A549 (cell line): Measurements from ENCODE around the gene NEAT1. TPM values are rescaled to one million over a fixed set of nuclear protein-coding genes. Genes with fewer than 3 reads are reported as not detected.

ENCODE experiments used
- ATAC-seq, 2 experiments: fragments of 200-7000 bp in 1 of 2; fragments of >200 bp in 1 of 2; cut with Nextera tagmentation in 1 of 2; cut with Tn5 transposase in 1 of 2; 3 replicates each; pipeline versions ENCODE4 v1.8.0 to v1.9.1; 2018 to 2020; ENCODE audit warnings: mild to moderate bottlenecking in 1 of 2, moderate library complexity in 1 of 2
- CTCF ChIA-PET: fragments of 300-600 bp; sonication (Branson Sonifier 250); formaldehyde crosslinking; extraction: SDS; loops from one replicate; lab custom pipeline; 2021; ENCODE audit warnings: antibody characterized with exemption, inconsistent platforms; lab: Yijun Ruan, JAX
- POLR2A ChIA-PET: fragments of 350-600 bp; formaldehyde crosslinking; extraction: SDS; loops from one replicate; lab custom pipeline; 2021; ENCODE audit warnings: antibody characterized with exemption, inconsistent platforms; lab: Yijun Ruan, JAX
- DNase-seq, 2 experiments: peaks; one replicate each; pipeline versions ENCODE4 v3.0.0 to v3.0.0-alpha.2; 2011 to 2016; ENCODE audit warnings: low read depth in 1 of 2, low spot score in 1 of 2
- FAIRE-seq: peaks from 2 replicates; lab custom pipeline; 2011; peaks lifted over from hg19 to GRCh38; lab: Jason Lieb, UNC
- H3K27ac ChIP-seq, 2 experiments: fragments of >200 bp; sonication (Bioruptor Twin); formaldehyde crosslinking; 3 replicates each; pipeline ENCODE4 v1.5.1; 2016 to 2017
- H3K4me1 ChIP-seq: fragments of >200 bp; sonication (Bioruptor Twin); formaldehyde crosslinking; 3 replicates; pipeline ENCODE4 v1.6.1; 2016
- H3K4me2 ChIP-seq: fragments of >200 bp; sonication (Bioruptor Twin); formaldehyde crosslinking; 3 replicates; pipeline ENCODE4 v1.6.1; 2016
- H3K4me3 ChIP-seq: fragments of >200 bp; sonication (Bioruptor Twin); formaldehyde crosslinking; 3 replicates; pipeline ENCODE4 v1.5.1; 2016
- H3K9me3 ChIP-seq: fragments of >200 bp; sonication (Bioruptor Twin); formaldehyde crosslinking; 3 replicates; pipeline ENCODE4 v1.6.1; 2016
- BCL3 ChIP-seq: fragments of >200 bp; sonication (Bioruptor Twin); formaldehyde crosslinking; IDR thresholded peaks from 3 replicates; pipeline ENCODE4 v1.6.1; 2016
- CHD2 ChIP-seq: fragments of 150-350 bp; IDR thresholded peaks from 2 replicates; pipeline ENCODE4 v1.6.1; 2014; ENCODE audit warnings: low read length; ENCODE audit not compliant: partially characterized antibody
- EHF ChIP-seq: fragments of 250-450 bp; sonication (Bioruptor Pico); IDR thresholded peaks from 2 replicates; pipeline ENCODE4 v1.5.0; 2020; ENCODE audit warnings: mild to moderate bottlenecking
- ELK1 ChIP-seq: fragments of 150-350 bp; IDR thresholded peaks from 2 replicates; pipeline ENCODE4 v1.6.1; 2014; ENCODE audit warnings: low read depth, mild to moderate bottlenecking, low read length
- FOSL2 ChIP-seq, 2 experiments: fragments of 450-650 bp in 1 of 2; fragments of >200 bp in 1 of 2; sonication (Bioruptor Twin) in 1 of 2; formaldehyde crosslinking; IDR thresholded peaks; 2 replicates each; pipeline versions ENCODE4 v1.5.0 to v1.6.1; 2016 to 2020; ENCODE audit warnings: mild to moderate bottlenecking in 1 of 2, moderate library complexity in 1 of 2
- HMGXB4 ChIP-seq: fragments of 250-450 bp; sonication (Bioruptor Pico); IDR thresholded peaks from 2 replicates; pipeline ENCODE4 v1.5.0; 2021; ENCODE audit warnings: mild to moderate bottlenecking, moderate library complexity, borderline replicate concordance
- KDM1A ChIP-seq: fragments of 200-600 bp; sonication (generic); IDR thresholded peaks from 2 replicates; pipeline ENCODE4 v1.6.1; 2016; ENCODE audit warnings: low read depth, mild to moderate bottlenecking
- MAFK ChIP-seq: fragments of 450-650 bp; IDR thresholded peaks from 2 replicates; pipeline ENCODE4 v1.6.1; 2014; ENCODE audit not compliant: partially characterized antibody
- MAX ChIP-seq: IDR thresholded peaks from 2 replicates; pipeline ENCODE4 v1.6.1; 2012
- MAZ ChIP-seq: fragments of 150-350 bp; IDR thresholded peaks from 2 replicates; pipeline ENCODE4 v1.6.1; 2014; ENCODE audit warnings: antibody characterized with exemption, low read depth, low read length, borderline replicate concordance
- NPAS2 ChIP-seq: fragments of 250-450 bp; sonication (Bioruptor Pico); IDR thresholded peaks from 2 replicates; pipeline ENCODE4 v1.8.0; 2022; ENCODE audit warnings: mild to moderate bottlenecking, moderate library complexity, borderline replicate concordance
- PBX3 ChIP-seq: IDR thresholded peaks from 2 replicates; pipeline ENCODE4 v1.6.1; 2012
- REST ChIP-seq: fragments of 200-600 bp; sonication (generic); IDR thresholded peaks from 2 replicates; pipeline ENCODE4 v1.6.1; 2016; ENCODE audit warnings: antibody characterized with exemption, mild to moderate bottlenecking, moderate library complexity
- SMC3 ChIP-seq: fragments of >200 bp; sonication (Bioruptor Twin); formaldehyde crosslinking; IDR thresholded peaks from 3 replicates; pipeline ENCODE4 v1.6.1; 2018; ENCODE audit warnings: inconsistent platforms
- TFCP2L1 ChIP-seq: fragments of 250-450 bp; sonication (Bioruptor Pico); IDR thresholded peaks from 2 replicates; pipeline ENCODE4 v1.5.0; 2021; ENCODE audit warnings: mild to moderate bottlenecking
- TP53 ChIP-seq: fragments of 250-450 bp; sonication (Bioruptor Pico); IDR thresholded peaks from 2 replicates; pipeline ENCODE4 v1.5.0; 2021; ENCODE audit warnings: mild to moderate bottlenecking, moderate library complexity
- USF2 ChIP-seq: fragments of 450-650 bp; IDR thresholded peaks from 2 replicates; pipeline ENCODE4 v1.6.1; 2014; ENCODE audit warnings: antibody characterized with exemption
- ZC3H11A ChIP-seq: fragments of 450-650 bp; IDR thresholded peaks from 2 replicates; pipeline ENCODE4 v1.6.1; 2014; ENCODE audit warnings: antibody characterized with exemption, mild to moderate bottlenecking
- WGBS: methylation state at CpG from one replicate; pipeline ENCODE4 v1.1.6; 2017; ENCODE audit errors: missing lambda C conversion rate; 5-methylcytosine and 5-hydroxymethylcytosine counted together
- polyA plus RNA-seq, 4 experiments: library from polyadenylated mRNA; depleted of rRNA in 3 of 4; stranded (reverse); fragments of >200 nt; fragmentation: RNase III in 1 of 4; extraction: RNeasy Plus Mini Kit Qiagen cat#74134 plus additional on column Dnase treatment in 1 of 4; gene quantifications; 2 replicates in 3 of 4; 3 replicates in 1 of 4; pipeline ENCODE4 v1.2.3, GENCODE V29; 2011 to 2017

The NEAT1 gene
- polyA plus RNA-seq, 2 of the 4 experiments (the other 2 are of a cell fraction): 314 to 1,223 TPM

GRCh38 chr11:65445101-65445603 lies 22.6 kb downstream of the NEAT1 start:
- no peak for DNase-seq
- H3K4me1 ChIP-seq: peaks cover 88% of the 10 kb centered on the region
- WGBS: 78% methylated on average over 15 of the region's 15 CpGs

GRCh38 chr11:65445604-65446445 lies 23.2 kb downstream of the NEAT1 start:
- POLR2A ChIA-PET: interaction anchor here (0.6 to 6.9 kb wide), 14 partner anchors 9 to 402 kb away, joined by 3 to 68 read pairs (median 4); partner anchors contain the start of genes DPF2, MALAT1, NEAT1 and SCYL1
- no peak overlapping the region for H3K4me3 ChIP-seq
- DNase-seq: no peak
- 0 out of 2 replicates have a peak, but pooled peaks have one; percentile 33 for TF ChIP-seq TFCP2L1 (CRISPR knock-in tag)
- no peak for TF ChIP-seq MAFK
- TF ChIP-seq SMC3: no peak
- no peak for TF ChIP-seq HMGXB4
- no peak for TF ChIP-seq MAZ
- TF ChIP-seq ZC3H11A: no peak
- no peak for TF ChIP-seq BCL3
- no peak for TF ChIP-seq KDM1A
- TF ChIP-seq REST: peak; percentile 29; the same call in 1 of the 2 replicates
- TF ChIP-seq FOSL2 (IDR thresholded peaks at IDR 0.05): no peak
- 0 out of 2 replicates have a peak, but pooled peaks have one; percentile 2 for TF ChIP-seq FOSL2 (CRISPR knock-in tag; IDR thresholded peaks at IDR 0.05)
- TF ChIP-seq TP53 (CRISPR knock-in tag): no peak
- TF ChIP-seq ELK1: no peak
- no peak for TF ChIP-seq USF2
- TF ChIP-seq MAX: no peak
- no peak for TF ChIP-seq CHD2
- TF ChIP-seq PBX3: 0 out of 2 replicates have a peak, but pooled peaks have one; percentile 27
- TF ChIP-seq NPAS2: no peak
- TF ChIP-seq, all 56 proteins: peak for 4
- whole genome bisulfite sequencing: 74% methylated on average over 11 of the region's 11 CpGs
- peaks cover 82% of the 10 kb centered on the region for H3K4me1 ChIP-seq
- H3K4me2 ChIP-seq: 0 out of 3 replicates have a peak overlapping the region, but pooled peaks have one; percentile 25
- CTCF ChIA-PET: interaction anchor here (0.7 to 5.4 kb wide), 15 partner anchors 8 to 69 kb away, joined by 3 to 36 read pairs (median 5); no protein-coding TSS in a partner anchor
- FAIRE-seq (no peak), ATAC-seq (peak; percentile 6 to 9)
- H3K9me3 ChIP-seq: no peaks in the 10 kb centered on the region
- H3K27ac ChIP-seq: peak overlapping the region in 1 of 2 experiments; percentile 81; a peak in 4 of 6 replicates

More at GRCh38 chr11:65445101-65445603, 22.6 kb downstream of the NEAT1 start:
- CTCF ChIA-PET: interaction anchor here (0.7 to 5.4 kb wide), 10 partner anchors 9 to 65 kb away, joined by 3 to 36 read pairs (median 6); no protein-coding TSS in a partner anchor
- Histone ChIP-seq H3K4me3 (no peak overlapping the region), H3K9me3 (no peaks in the 10 kb centered on the region), H3K27ac (peak overlapping the region; percentile 43 to 81; a peak in 5 of 6 replicates), H3K4me2 (0 out of 3 replicates have a peak overlapping the region, but pooled peaks have one; percentile 25)
- ATAC-seq (peak; percentile 1; a peak in 4 of 6 replicates), FAIRE-seq (no peak)
- POLR2A ChIA-PET: interaction anchor here (0.7 to 6.9 kb wide), 12 partner anchors 9 to 170 kb away, joined by 3 to 68 read pairs (median 4); partner anchors contain the start of genes DPF2, MALAT1, NEAT1 and SCYL1
- TF ChIP-seq EHF (CRISPR knock-in tag) (no peak), TFCP2L1 (CRISPR knock-in tag) (0 out of 2 replicates have a peak, but pooled peaks have one; percentile 57)
